ENCODE results near the gene SRPK3.

Gene SRPK3, protein sequence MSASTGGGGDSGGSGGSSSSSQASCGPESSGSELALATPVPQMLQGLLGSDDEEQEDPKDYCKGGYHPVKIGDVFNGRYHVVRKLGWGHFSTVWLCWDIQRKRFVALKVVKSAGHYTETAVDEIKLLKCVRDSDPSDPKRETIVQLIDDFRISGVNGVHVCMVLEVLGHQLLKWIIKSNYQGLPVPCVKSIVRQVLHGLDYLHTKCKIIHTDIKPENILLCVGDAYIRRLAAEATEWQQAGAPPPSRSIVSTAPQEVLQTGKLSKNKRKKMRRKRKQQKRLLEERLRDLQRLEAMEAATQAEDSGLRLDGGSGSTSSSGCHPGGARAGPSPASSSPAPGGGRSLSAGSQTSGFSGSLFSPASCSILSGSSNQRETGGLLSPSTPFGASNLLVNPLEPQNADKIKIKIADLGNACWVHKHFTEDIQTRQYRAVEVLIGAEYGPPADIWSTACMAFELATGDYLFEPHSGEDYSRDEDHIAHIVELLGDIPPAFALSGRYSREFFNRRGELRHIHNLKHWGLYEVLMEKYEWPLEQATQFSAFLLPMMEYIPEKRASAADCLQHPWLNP

GRCh38 chrX:153780678-153781427 is at the start of gene SRPK3:
TSS of gene SRPK3 (plus strand) at chrX:153781041. CDS start at chrX:153781087, 46 bp downstream.
- TF ChIP-seq CTCF (conservative IDR thresholded peaks at IDR 0.05): no peak
- no peak within 1 kb of the TSS for H3K27ac ChIP-seq

GRCh38 chrX:153731117-153731844 is 49.6 kb upstream of the SRPK3 start:
- no peak overlapping the region for H3K27ac ChIP-seq
- no peak for TF ChIP-seq CTCF (conservative IDR thresholded peaks at IDR 0.05)

DNA sequence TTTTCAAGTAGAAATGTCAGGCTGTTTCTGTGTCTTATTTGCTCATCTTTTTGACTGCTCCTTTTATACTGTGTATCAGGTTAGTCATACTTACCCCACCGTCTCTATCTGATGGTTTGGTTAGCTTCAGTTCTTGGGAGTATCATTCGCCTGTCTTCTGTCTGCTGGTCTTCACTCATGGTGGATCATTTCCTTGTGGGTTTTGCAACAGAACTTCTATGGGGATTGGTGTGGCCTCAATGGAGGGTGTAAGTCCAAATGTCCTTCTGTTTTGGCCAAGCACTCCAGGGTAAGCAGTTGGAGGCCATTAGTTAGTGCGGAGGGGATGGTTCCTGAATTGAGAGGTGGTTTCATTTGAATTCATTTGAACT is 49.0 kb upstream of the SRPK3 start:
- no peak for TF ChIP-seq CTCF (conservative IDR thresholded peaks at IDR 0.05)
- no peak overlapping the region for H3K27ac ChIP-seq

- TF ChIP-seq CTCF (conservative IDR thresholded peaks at IDR 0.05): no peak
- H3K27ac ChIP-seq: no peak overlapping the region
Observed at GRCh38 chrX:153732401-153732800, 48.4 kb upstream of the SRPK3 start.

DNA sequence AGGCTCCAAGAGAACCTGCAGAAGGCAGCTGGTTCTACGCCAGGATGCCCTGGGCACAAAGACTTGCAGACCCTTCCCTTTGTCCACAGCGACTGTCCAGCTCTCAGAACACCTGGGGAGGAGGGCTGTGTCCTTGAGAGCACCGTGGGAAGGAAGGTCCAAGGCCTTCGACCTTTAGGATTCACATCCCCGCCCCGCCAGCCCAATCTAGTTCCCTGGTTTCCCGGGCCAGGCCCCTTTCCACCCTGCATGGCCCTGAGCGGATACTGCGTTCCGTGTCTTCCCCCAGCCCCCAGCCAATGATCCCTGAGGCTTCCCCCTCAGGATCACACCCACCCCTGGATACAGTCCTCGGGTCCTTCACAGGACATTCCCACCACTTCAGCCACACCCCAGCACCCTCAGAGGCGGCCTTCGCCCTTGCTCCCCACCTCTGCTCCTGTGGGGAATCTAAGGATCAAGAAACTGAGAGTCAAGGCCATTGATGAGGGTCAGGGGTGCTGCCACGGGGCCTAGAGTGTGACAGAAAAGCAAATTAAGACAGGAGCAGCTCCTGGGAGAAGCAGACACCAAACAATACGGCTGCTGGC is 47.1 kb upstream of the SRPK3 start:
- H3K27ac ChIP-seq: no peak overlapping the region
- TF ChIP-seq CTCF (conservative IDR thresholded peaks at IDR 0.05): no peak

GRCh38 chrX:153734871-153735270 is 46.0 kb upstream of the SRPK3 start:
- H3K27ac ChIP-seq: no peak overlapping the region
- TF ChIP-seq CTCF (conservative IDR thresholded peaks at IDR 0.05): no peak

Data from VCaP (cell line).